Ovary (tissue), 3 donors: ENCODE results near the gene DEDD2.

ENCODE experiments used
- CTCF ChIP-seq, 3 donors: fragments of 450-650 bp in 2 of 3; fragments of 200-600 bp in 1 of 3; IDR thresholded peaks; one replicate each; pipeline versions ENCODE4 v1.5.1 to v1.8.0; 2016 to 2022; ENCODE audit warnings: antibody characterized with exemption in 3 of 3, mild to moderate bottlenecking in 1 of 3
- EP300 ChIP-seq: sonication (generic); formaldehyde crosslinking; IDR thresholded peaks from one replicate; pipeline ENCODE4 v1.6.1; 2017; ENCODE audit warnings: antibody characterized with exemption
- POLR2A ChIP-seq: fragments of 450-650 bp; IDR thresholded peaks from one replicate; pipeline ENCODE4 v1.6.1; 2017; ENCODE audit warnings: antibody characterized with exemption, mild to moderate bottlenecking, moderate library complexity
- donor health status: DM: no; HTN: no; CAD: no.

DNA sequence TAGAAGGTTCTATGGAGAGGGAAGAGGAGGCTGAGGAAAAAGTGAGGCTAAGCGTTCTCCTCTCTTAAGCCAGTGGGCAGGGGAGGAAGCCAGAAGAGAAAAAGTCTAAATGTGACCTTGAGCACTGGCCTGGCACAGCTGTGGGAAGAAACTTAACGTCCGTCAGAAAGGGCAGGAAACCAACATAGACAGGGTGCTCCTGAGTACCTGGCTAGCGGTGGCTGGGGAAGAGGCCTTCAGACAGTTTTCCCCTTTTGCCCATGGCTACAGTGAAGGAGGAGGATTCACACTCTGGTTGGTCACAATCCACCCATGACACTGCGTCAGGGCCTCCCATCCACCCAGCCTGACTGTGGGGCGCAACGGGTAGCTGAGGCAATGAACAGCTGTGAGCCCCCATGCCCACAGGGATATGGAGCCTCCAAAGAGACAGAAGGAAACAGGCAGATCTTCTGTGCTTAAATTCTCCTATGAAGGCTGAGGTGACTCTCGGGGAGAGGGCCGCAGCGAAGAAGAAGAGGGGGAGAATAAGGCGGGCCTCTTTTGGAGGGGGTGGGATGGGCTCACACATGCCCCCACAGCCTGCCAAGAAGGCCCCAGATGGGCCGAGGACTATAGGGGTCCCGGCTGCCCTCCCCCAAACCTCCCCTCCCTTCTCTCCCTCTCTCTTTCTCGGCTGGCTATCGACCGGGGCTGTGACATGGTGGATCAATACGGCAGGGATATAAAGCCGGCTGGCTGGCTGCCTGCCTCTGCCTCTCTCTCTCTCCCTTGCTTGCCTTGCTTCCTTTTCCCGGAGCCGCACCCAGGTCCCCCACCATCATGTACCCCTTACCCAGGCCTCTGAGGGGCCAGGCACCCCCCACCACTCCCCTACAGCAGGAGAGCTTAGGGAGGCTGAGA is 65.4 kb downstream of the DEDD2 start:
- TF ChIP-seq CTCF (IDR thresholded peaks at IDR 0.05) = no peak
- TF ChIP-seq POLR2A = no peak
- TF ChIP-seq EP300 = no peak
